ENCODE data around the gene DTYMK.

DTYMK gene

DNA sequence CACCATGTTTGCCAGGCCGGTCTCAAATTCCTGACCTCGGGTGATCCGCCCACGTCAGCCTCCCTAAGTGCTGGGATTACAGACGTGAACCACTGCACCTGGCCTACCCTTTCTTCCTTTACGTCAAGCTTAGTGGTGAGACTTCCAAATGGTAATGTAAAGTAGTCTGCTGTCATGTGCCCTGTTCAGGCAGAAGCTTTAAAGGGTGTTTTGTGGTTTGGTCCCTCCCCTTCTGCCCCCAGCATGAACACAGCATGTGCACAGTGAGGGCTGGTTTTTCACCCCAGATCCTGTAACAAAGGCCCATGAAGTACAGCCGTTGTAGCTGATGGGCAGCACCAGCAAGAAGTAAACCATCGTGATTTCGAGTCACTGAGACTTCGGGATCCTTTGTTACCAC, 2.7 kb upstream of the DTYMK start:
- Histone ChIP-seq H3K36me3 (ENCODE audit: control insufficient read depth in 5 of 5, insufficient read depth in 5 of 5, low read length in 5 of 5) (peaks cover 0 to 32% (median 20%) of the 10 kb centered on the region in 5 donors), H3K9me3 (ENCODE audit: control insufficient read depth in 5 of 5, low read length in 5 of 5) (no peaks in the 10 kb centered on the region), H3K4me1 (ENCODE audit: control insufficient read depth in 5 of 5, insufficient read depth in 5 of 5, low read length in 5 of 5) (peaks cover 1 to 31% (median 24%) of the 10 kb centered on the region in 5 donors), H3K9ac (ENCODE audit: low read length in 5 of 5) (no peak overlapping the region), H3K4me3 (ENCODE audit: low read depth in 1 of 5, low read length in 5 of 5) (no peak overlapping the region), H3K27ac (ENCODE audit: low read depth, low read length) (no peak overlapping the region), H3K27me3 (ENCODE audit: control insufficient read depth in 5 of 5, insufficient read depth in 4 of 5, low read length in 5 of 5) (no peaks in the 10 kb centered on the region)

DNA sequence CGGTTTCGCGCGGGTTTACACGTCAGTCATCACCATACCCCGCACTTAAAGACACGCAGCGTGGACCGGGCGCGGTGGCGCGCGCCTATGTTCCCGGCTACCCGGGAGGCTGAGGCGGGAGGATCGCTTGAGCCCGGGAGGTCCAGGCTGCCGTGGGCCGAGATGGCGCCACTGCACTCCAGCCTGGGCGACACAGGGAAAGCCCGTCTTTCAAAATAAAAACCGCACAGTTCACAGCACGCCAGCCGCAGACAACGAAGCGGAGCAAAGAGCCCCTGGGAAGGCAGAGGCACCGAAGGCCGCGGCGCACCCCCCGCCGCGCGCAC, 328 bp downstream of the DTYMK start:
- peaks cover 1 to 34% (median 27%) of the 10 kb centered on the region in 5 donors for H3K4me1 ChIP-seq (ENCODE audit: control insufficient read depth in 5 of 5, insufficient read depth in 5 of 5, low read length in 5 of 5)
- peak overlapping the region; percentile 17 to 93 (median 85) for H3K9ac ChIP-seq (ENCODE audit: low read length in 5 of 5)
- no peaks in the 10 kb centered on the region for H3K27me3 ChIP-seq (ENCODE audit: control insufficient read depth in 5 of 5, insufficient read depth in 4 of 5, low read length in 5 of 5)
- H3K36me3 ChIP-seq (ENCODE audit: control insufficient read depth in 5 of 5, insufficient read depth in 5 of 5, low read length in 5 of 5): peaks cover 0 to 32% (median 12%) of the 10 kb centered on the region in 5 donors
- no peaks in the 10 kb centered on the region for H3K9me3 ChIP-seq (ENCODE audit: control insufficient read depth in 5 of 5, low read length in 5 of 5)
- H3K27ac ChIP-seq (ENCODE audit: low read depth, low read length): peak overlapping the region; percentile 58
- peak overlapping the region; percentile 61 to 94 (median 86) for H3K4me3 ChIP-seq (ENCODE audit: low read depth in 1 of 5, low read length in 5 of 5)

DNA sequence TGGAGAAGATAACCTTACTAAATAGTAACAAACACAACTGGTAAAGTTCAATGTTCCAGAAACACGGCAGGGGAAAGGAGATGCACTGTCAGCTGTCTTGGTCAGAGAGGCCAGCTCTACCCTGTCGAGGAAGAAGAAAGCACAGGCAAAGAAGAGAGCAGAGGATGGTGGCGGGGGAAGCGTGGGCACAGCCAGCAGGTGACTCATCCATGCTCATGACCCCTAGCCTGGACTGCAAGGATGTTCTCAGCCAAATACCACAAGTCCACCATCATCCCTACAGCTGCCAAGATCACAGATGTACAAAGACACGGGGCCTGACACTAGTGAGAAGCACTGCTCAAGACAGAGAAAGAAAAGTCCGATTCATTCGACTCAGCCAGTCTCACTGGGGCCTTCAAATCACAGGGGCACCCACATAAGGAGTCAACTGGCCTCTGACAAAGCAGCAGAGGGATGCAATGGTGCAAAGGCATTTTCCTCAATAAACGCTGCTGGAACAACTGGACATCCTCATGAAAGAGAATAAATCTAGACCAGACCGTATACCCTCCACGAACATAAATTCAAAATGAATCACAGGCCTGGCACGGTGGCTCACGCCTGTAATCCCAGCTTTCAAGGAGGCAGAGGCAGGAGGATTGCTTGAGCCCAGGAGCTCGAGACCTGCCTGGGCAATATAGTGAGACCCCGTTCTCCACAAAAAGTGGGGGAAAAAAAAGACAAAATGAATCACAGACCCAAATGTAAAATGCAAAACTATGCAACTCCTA, 5.6 kb downstream of the DTYMK start:
- no peak overlapping the region for H3K27ac ChIP-seq (ENCODE audit: low read depth, low read length)
- peaks cover 6 to 18% (median 17%) of the 10 kb centered on the region in 5 donors for H3K4me1 ChIP-seq (ENCODE audit: control insufficient read depth in 5 of 5, insufficient read depth in 5 of 5, low read length in 5 of 5)
- H3K36me3 ChIP-seq (ENCODE audit: control insufficient read depth in 5 of 5, insufficient read depth in 5 of 5, low read length in 5 of 5): peaks cover 0 to 67% (median 31%) of the 10 kb centered on the region in 5 donors
- H3K4me3 ChIP-seq (ENCODE audit: low read depth in 1 of 5, low read length in 5 of 5): no peak overlapping the region
- no peaks in the 10 kb centered on the region for H3K27me3 ChIP-seq (ENCODE audit: control insufficient read depth in 5 of 5, insufficient read depth in 4 of 5, low read length in 5 of 5)
- no peaks in the 10 kb centered on the region for H3K9me3 ChIP-seq (ENCODE audit: control insufficient read depth in 5 of 5, low read length in 5 of 5)
- H3K9ac ChIP-seq (ENCODE audit: low read length in 5 of 5): peak overlapping the region in 1 of 5 donors; percentile 22

DNA sequence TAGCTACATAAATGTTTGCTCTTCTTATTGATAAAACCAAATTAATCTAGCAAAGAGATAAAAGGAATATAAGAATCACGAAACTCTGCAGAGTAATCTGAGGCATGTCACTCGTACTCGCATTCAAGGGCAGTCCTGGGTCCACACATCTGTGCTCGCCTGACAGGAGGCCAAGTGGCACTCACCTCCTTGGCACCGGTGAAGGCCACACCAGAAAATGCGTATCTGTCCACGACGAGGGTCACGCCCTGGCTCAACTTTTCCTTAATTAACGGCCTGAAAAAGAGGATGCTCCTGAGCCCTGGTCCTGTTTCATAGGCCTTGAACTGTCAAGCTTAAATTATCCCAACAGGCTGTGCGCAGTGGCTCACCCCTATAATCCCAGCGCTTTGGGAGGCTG, 6.6 kb downstream of the DTYMK start:
- H3K27ac ChIP-seq (ENCODE audit: low read depth, low read length): no peak overlapping the region
- H3K4me3 ChIP-seq (ENCODE audit: low read depth in 1 of 5, low read length in 5 of 5): no peak overlapping the region
- H3K9me3 ChIP-seq (ENCODE audit: control insufficient read depth in 5 of 5, low read length in 5 of 5): no peaks in the 10 kb centered on the region
- peaks cover 0 to 73% (median 31%) of the 10 kb centered on the region in 5 donors for H3K36me3 ChIP-seq (ENCODE audit: control insufficient read depth in 5 of 5, insufficient read depth in 5 of 5, low read length in 5 of 5)
- H3K9ac ChIP-seq (ENCODE audit: low read length in 5 of 5): no peak overlapping the region
- no peaks in the 10 kb centered on the region for H3K27me3 ChIP-seq (ENCODE audit: control insufficient read depth in 5 of 5, insufficient read depth in 4 of 5, low read length in 5 of 5)
- H3K4me1 ChIP-seq (ENCODE audit: control insufficient read depth in 5 of 5, insufficient read depth in 5 of 5, low read length in 5 of 5): peaks cover 5 to 12% (median 11%) of the 10 kb centered on the region in 5 donors

DNA sequence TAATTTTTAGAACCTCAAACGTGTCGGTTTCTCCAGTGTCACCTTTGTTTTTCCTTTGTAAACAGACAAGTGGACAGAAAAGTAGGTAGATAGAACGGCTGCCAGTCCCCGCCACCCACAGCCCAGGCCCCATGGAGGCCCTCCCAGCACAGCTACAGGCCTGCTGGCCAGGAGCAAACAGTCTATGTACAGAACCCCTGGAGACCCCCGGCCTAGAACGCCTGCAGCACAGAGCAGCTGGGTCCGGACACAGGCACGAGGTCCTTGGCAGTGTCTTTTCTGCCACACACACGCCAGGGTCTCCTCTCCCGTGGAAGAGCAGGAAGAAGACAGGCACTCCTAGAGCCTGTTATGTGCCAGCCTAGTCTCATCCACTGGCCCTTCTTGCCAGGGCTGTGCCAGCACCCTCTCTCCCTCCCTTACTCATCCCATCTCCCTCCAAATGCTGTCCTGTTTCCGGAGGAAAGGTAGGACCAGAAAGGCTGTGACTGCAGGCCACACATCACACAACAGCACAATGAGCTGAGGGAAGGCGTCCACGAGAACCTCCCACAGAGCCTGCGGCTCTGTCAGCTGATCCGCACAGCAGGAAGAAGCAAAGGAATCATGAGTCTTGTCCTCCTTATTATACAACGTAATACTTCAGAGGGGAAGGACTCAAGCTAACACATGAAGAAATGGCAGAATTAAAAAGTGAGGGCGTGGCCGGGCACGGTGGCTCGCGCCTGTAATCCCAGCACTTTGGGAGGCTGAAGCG, 7.7 kb downstream of the DTYMK start:
- Histone ChIP-seq H3K36me3 (ENCODE audit: control insufficient read depth in 5 of 5, insufficient read depth in 5 of 5, low read length in 5 of 5) (peaks cover 0 to 76% (median 31%) of the 10 kb centered on the region in 5 donors), H3K4me3 (ENCODE audit: low read depth in 1 of 5, low read length in 5 of 5) (no peak overlapping the region), H3K4me1 (ENCODE audit: control insufficient read depth in 5 of 5, insufficient read depth in 5 of 5, low read length in 5 of 5) (peaks cover 5 to 15% (median 11%) of the 10 kb centered on the region in 5 donors), H3K27ac (ENCODE audit: low read depth, low read length) (no peak overlapping the region), H3K27me3 (ENCODE audit: control insufficient read depth in 5 of 5, insufficient read depth in 4 of 5, low read length in 5 of 5) (no peaks in the 10 kb centered on the region), H3K9ac (ENCODE audit: low read length in 5 of 5) (no peak overlapping the region), H3K9me3 (ENCODE audit: control insufficient read depth in 5 of 5, low read length in 5 of 5) (no peaks in the 10 kb centered on the region)

DNA sequence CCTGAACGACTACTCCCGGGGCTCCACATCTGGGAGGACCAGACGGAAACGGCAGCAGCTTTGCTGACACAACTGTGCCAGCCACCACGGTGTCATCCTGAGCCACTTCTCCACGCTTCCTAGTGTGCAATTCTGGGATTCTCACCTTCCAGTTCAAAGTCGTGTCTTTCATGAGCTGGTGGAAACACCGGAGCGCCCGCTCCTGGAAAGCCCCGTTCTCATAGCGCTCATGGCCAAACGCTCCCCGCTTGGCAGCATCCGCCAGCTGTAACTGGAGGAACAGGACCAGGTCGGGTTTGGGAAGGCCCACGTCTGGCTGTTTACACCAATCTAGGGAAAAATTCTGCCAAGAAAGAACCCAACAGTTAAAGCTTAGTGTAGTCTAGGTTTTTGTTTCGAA, 8.3 kb downstream of the DTYMK start:
- Histone ChIP-seq H3K4me3 (ENCODE audit: low read depth in 1 of 5, low read length in 5 of 5) (no peak overlapping the region), H3K4me1 (ENCODE audit: control insufficient read depth in 5 of 5, insufficient read depth in 5 of 5, low read length in 5 of 5) (peaks cover 5 to 15% (median 11%) of the 10 kb centered on the region in 5 donors), H3K27ac (ENCODE audit: low read depth, low read length) (no peak overlapping the region), H3K27me3 (ENCODE audit: control insufficient read depth in 5 of 5, insufficient read depth in 4 of 5, low read length in 5 of 5) (no peaks in the 10 kb centered on the region), H3K36me3 (ENCODE audit: control insufficient read depth in 5 of 5, insufficient read depth in 5 of 5, low read length in 5 of 5) (peaks cover 0 to 77% (median 33%) of the 10 kb centered on the region in 5 donors), H3K9me3 (ENCODE audit: control insufficient read depth in 5 of 5, low read length in 5 of 5) (no peaks in the 10 kb centered on the region), H3K9ac (ENCODE audit: low read length in 5 of 5) (no peak overlapping the region)

DNA sequence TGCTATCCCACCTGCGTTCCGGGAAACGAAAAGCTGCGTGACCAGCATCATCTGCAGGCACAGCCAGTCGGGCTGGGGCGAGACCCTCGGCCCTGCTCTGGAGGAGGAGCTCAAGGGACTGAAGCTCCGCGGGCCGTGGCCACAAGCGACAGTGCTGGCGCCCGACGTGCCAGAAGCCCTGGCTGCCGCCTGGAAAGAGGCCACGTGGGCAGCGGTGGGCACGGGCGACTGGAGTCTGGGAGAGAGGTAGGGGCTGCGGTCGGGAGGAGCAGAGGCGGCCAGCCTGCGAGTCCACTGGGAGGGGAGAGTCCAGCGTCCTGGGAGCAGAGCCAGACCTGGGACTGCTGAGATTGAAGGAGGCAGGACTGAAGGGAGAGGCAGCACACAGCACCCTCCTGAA, 9.2 kb downstream of the DTYMK start:
- Histone ChIP-seq H3K9me3 (ENCODE audit: control insufficient read depth in 5 of 5, low read length in 5 of 5) (no peaks in the 10 kb centered on the region), H3K27me3 (ENCODE audit: control insufficient read depth in 5 of 5, insufficient read depth in 4 of 5, low read length in 5 of 5) (no peaks in the 10 kb centered on the region), H3K4me3 (ENCODE audit: low read depth in 1 of 5, low read length in 5 of 5) (no peak overlapping the region), H3K4me1 (ENCODE audit: control insufficient read depth in 5 of 5, insufficient read depth in 5 of 5, low read length in 5 of 5) (peaks cover 5 to 15% (median 11%) of the 10 kb centered on the region in 5 donors), H3K9ac (ENCODE audit: low read length in 5 of 5) (no peak overlapping the region), H3K27ac (ENCODE audit: low read depth, low read length) (no peak overlapping the region), H3K36me3 (ENCODE audit: control insufficient read depth in 5 of 5, insufficient read depth in 5 of 5, low read length in 5 of 5) (peaks cover 0 to 79% (median 38%) of the 10 kb centered on the region in 5 donors)

DNA sequence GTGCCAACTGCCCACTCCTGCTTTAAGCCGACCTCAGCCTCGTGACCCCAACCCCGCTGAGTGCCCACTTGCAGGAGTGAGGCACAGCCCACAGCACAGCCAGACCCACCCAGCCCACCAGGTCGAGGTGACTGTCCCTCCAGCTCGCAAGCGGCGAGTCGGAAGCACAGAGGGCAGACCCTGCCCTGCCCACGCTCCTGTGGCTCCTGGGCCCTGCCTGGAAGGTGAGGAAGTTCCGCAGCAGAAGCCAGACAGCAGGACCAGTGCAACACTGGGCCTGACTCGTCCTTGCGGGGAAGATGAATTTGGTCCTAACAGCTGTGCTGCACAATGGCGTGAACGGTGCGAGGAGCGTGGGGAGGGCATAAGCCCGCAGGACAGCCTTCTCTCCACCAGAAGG, 9.9 kb downstream of the DTYMK start:
- H3K9me3 ChIP-seq (ENCODE audit: control insufficient read depth in 5 of 5, low read length in 5 of 5): no peaks in the 10 kb centered on the region
- no peaks in the 10 kb centered on the region for H3K27me3 ChIP-seq (ENCODE audit: control insufficient read depth in 5 of 5, insufficient read depth in 4 of 5, low read length in 5 of 5)
- no peak overlapping the region for H3K4me3 ChIP-seq (ENCODE audit: low read depth in 1 of 5, low read length in 5 of 5)
- peaks cover 0 to 80% (median 43%) of the 10 kb centered on the region in 5 donors for H3K36me3 ChIP-seq (ENCODE audit: control insufficient read depth in 5 of 5, insufficient read depth in 5 of 5, low read length in 5 of 5)
- no peak overlapping the region for H3K27ac ChIP-seq (ENCODE audit: low read depth, low read length)
- peaks cover 5 to 15% (median 11%) of the 10 kb centered on the region in 5 donors for H3K4me1 ChIP-seq (ENCODE audit: control insufficient read depth in 5 of 5, insufficient read depth in 5 of 5, low read length in 5 of 5)
- H3K9ac ChIP-seq (ENCODE audit: low read length in 5 of 5): no peak overlapping the region

DNA sequence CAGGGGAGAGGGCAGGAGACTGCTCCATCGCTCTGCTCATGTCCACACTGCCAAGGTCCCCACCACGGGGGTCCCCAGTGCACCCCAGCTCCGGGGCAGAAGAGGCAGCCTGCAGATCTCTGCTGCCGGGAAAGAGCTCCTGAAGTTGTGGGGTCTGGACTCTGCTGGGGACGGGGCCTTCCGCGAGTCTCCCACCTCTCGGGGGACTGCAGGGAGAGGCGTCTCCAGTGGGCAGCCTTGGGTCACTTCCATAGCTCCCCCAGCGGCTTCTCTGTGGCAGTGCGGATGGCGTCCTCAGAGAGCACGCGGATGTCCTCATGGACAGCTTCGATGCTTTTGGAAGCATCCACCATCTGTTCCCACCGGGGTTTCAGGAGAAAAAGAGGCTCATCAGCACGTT, 10.7 kb downstream of the DTYMK start:
- H3K4me3 ChIP-seq (ENCODE audit: low read depth in 1 of 5, low read length in 5 of 5): no peak overlapping the region
- H3K27ac ChIP-seq (ENCODE audit: low read depth, low read length): no peak overlapping the region
- peaks cover 2 to 10% (median 7%) of the 10 kb centered on the region in 5 donors for H3K4me1 ChIP-seq (ENCODE audit: control insufficient read depth in 5 of 5, insufficient read depth in 5 of 5, low read length in 5 of 5)
- peaks cover 0 to 80% (median 48%) of the 10 kb centered on the region in 5 donors for H3K36me3 ChIP-seq (ENCODE audit: control insufficient read depth in 5 of 5, insufficient read depth in 5 of 5, low read length in 5 of 5)
- no peak overlapping the region for H3K9ac ChIP-seq (ENCODE audit: low read length in 5 of 5)
- H3K9me3 ChIP-seq (ENCODE audit: control insufficient read depth in 5 of 5, low read length in 5 of 5): no peaks in the 10 kb centered on the region
- no peaks in the 10 kb centered on the region for H3K27me3 ChIP-seq (ENCODE audit: control insufficient read depth in 5 of 5, insufficient read depth in 4 of 5, low read length in 5 of 5)
